Measurements from ENCODE around the gene HDAC1. TPM values are rescaled to one million over a fixed set of nuclear protein-coding genes. Genes with fewer than 3 reads are reported as not detected.

Gene HDAC1
- total and polyA plus RNA-seq, 4 donors: 32.1 to 58.1 (median 45.2) TPM

DNA sequence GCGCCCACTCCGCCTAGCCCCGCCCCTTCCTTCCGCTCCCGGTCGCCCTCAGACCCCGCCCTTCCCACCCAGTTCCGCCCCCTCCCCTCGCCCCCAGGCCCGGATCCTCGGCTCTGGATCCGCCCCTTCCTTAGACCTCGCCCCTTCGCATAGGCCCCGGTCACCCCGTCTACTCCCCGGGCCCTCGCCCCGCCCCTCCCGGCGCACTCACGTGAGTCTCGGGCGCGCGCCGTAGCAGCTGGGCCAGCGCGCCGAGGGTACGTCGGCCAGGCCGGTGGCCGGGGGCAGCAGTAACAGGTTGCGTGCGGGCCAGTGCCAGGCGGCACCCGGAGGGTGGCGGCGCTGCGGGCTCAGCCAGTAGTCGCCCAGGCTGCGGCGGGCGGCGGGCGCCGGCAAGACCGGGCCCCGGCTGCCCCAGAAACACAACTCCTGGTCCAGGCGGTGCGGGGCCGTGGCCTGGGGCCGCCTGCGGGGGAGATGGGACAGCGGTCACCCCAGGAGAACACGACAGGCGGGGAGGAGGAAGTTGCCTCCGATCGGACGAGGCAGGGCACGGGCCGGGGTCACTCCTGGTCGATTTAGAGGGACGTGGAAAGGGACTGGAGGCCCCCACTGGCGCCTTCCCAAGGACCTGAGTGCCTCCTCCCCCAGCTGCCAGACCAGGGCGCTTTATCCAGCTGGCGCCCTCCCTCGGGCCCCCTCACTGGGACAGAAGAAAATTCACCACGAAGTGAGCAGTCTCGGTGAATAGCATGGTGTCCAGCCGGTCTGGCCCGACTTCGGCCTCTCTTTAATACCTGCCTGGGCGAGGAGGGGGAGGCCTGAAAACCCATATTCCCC lies 59.7 kb downstream of the HDAC1 start:
- H3K27me3 ChIP-seq (ENCODE audit: control insufficient read depth in 4 of 4, insufficient read depth in 4 of 4, low read length in 3 of 4): no peaks in the 10 kb centered on the region
- DNase-seq (ENCODE audit: low spot score): peak; percentile 89
- no peaks in the 10 kb centered on the region for H3K36me3 ChIP-seq (ENCODE audit: control insufficient read depth in 4 of 4, insufficient read depth in 3 of 4, low read depth in 1 of 4, low read length in 3 of 4)
- peak overlapping the region; percentile 50 to 82 for H3K9ac ChIP-seq (ENCODE audit: low read depth in 1 of 2, low read length in 2 of 2)
- WGBS: 2% methylated on average over 75 of the region's 75 CpGs
- TF ChIP-seq, protein P1, sequence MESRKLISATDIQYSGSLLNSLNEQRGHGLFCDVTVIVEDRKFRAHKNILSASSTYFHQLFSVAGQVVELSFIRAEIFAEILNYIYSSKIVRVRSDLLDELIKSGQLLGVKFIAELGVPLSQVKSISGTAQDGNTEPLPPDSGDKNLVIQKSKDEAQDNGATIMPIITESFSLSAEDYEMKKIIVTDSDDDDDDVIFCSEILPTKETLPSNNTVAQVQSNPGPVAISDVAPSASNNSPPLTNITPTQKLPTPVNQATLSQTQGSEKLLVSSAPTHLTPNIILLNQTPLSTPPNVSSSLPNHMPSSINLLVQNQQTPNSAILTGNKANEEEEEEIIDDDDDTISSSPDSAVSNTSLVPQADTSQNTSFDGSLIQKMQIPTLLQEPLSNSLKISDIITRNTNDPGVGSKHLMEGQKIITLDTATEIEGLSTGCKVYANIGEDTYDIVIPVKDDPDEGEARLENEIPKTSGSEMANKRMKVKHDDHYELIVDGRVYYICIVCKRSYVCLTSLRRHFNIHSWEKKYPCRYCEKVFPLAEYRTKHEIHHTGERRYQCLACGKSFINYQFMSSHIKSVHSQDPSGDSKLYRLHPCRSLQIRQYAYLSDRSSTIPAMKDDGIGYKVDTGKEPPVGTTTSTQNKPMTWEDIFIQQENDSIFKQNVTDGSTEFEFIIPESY (IDR thresholded peaks at IDR 0.05): no peak
- no peak for TF ChIP-seq YY1 (IDR thresholded peaks at IDR 0.05)
- TF ChIP-seq EGR1 (IDR thresholded peaks at IDR 0.05; ENCODE audit: low read depth in 2 of 2): peak in 1 of 2 donors; percentile 22
- no peak for TF ChIP-seq RXRA (IDR thresholded peaks at IDR 0.05)
- TF ChIP-seq, protein P2, sequence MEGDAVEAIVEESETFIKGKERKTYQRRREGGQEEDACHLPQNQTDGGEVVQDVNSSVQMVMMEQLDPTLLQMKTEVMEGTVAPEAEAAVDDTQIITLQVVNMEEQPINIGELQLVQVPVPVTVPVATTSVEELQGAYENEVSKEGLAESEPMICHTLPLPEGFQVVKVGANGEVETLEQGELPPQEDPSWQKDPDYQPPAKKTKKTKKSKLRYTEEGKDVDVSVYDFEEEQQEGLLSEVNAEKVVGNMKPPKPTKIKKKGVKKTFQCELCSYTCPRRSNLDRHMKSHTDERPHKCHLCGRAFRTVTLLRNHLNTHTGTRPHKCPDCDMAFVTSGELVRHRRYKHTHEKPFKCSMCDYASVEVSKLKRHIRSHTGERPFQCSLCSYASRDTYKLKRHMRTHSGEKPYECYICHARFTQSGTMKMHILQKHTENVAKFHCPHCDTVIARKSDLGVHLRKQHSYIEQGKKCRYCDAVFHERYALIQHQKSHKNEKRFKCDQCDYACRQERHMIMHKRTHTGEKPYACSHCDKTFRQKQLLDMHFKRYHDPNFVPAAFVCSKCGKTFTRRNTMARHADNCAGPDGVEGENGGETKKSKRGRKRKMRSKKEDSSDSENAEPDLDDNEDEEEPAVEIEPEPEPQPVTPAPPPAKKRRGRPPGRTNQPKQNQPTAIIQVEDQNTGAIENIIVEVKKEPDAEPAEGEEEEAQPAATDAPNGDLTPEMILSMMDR (IDR thresholded peaks at IDR 0.05; ENCODE audit: low read depth, low read length, missing input control): no peak
- no peak for TF ChIP-seq HNF4G (IDR thresholded peaks at IDR 0.05)
- TF ChIP-seq NR2F2 (IDR thresholded peaks at IDR 0.05): no peak
- TF ChIP-seq FOXA2 (IDR thresholded peaks at IDR 0.05): no peak
- peak in 1 of 2 donors; percentile 56 for TF ChIP-seq GABPA (IDR thresholded peaks at IDR 0.05 in 1 of 2, conservative IDR thresholded peaks at IDR 0.05 in 1 of 2)
- TF ChIP-seq SP1 (IDR thresholded peaks at IDR 0.05): no peak
- TF ChIP-seq, protein P3, sequence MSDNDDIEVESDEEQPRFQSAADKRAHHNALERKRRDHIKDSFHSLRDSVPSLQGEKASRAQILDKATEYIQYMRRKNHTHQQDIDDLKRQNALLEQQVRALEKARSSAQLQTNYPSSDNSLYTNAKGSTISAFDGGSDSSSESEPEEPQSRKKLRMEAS (IDR thresholded peaks at IDR 0.05): no peak
- no peak for TF ChIP-seq FOXA1 (IDR thresholded peaks at IDR 0.05)
- no peak for TF ChIP-seq RAD21 (IDR thresholded peaks at IDR 0.05)
- no peak for TF ChIP-seq TAF1 (conservative IDR thresholded peaks at IDR 0.05)
- TF ChIP-seq JUND (IDR thresholded peaks at IDR 0.05): no peak
- TF ChIP-seq, protein P4, sequence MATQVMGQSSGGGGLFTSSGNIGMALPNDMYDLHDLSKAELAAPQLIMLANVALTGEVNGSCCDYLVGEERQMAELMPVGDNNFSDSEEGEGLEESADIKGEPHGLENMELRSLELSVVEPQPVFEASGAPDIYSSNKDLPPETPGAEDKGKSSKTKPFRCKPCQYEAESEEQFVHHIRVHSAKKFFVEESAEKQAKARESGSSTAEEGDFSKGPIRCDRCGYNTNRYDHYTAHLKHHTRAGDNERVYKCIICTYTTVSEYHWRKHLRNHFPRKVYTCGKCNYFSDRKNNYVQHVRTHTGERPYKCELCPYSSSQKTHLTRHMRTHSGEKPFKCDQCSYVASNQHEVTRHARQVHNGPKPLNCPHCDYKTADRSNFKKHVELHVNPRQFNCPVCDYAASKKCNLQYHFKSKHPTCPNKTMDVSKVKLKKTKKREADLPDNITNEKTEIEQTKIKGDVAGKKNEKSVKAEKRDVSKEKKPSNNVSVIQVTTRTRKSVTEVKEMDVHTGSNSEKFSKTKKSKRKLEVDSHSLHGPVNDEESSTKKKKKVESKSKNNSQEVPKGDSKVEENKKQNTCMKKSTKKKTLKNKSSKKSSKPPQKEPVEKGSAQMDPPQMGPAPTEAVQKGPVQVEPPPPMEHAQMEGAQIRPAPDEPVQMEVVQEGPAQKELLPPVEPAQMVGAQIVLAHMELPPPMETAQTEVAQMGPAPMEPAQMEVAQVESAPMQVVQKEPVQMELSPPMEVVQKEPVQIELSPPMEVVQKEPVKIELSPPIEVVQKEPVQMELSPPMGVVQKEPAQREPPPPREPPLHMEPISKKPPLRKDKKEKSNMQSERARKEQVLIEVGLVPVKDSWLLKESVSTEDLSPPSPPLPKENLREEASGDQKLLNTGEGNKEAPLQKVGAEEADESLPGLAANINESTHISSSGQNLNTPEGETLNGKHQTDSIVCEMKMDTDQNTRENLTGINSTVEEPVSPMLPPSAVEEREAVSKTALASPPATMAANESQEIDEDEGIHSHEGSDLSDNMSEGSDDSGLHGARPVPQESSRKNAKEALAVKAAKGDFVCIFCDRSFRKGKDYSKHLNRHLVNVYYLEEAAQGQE (IDR thresholded peaks at IDR 0.05): no peak
- TF ChIP-seq, protein P5, sequence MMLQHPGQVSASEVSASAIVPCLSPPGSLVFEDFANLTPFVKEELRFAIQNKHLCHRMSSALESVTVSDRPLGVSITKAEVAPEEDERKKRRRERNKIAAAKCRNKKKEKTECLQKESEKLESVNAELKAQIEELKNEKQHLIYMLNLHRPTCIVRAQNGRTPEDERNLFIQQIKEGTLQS (IDR thresholded peaks at IDR 0.05): no peak
- TF ChIP-seq HNF4A (conservative IDR thresholded peaks at IDR 0.05): peak in 1 of 2 donors; percentile 15
- H3K4me3 ChIP-seq (ENCODE audit: low read depth in 1 of 3, low read length in 3 of 3): peak overlapping the region; percentile 61 to 79 (median 75)
- no peaks in the 10 kb centered on the region for H3K9me3 ChIP-seq (ENCODE audit: control insufficient read depth in 4 of 4, low read length in 3 of 4)
- peaks cover 7 to 39% (median 17%) of the 10 kb centered on the region in 4 donors for H3K4me1 ChIP-seq (ENCODE audit: control insufficient read depth in 4 of 4, insufficient read depth in 4 of 4, low read length in 3 of 4)
- H3K27ac ChIP-seq (ENCODE audit: low read depth in 1 of 2, low read length in 2 of 2): peak overlapping the region; percentile 91

Data from liver (tissue), 9 donors.